ENCODE results near the gene MAML2.

The MAML2 gene

DNA sequence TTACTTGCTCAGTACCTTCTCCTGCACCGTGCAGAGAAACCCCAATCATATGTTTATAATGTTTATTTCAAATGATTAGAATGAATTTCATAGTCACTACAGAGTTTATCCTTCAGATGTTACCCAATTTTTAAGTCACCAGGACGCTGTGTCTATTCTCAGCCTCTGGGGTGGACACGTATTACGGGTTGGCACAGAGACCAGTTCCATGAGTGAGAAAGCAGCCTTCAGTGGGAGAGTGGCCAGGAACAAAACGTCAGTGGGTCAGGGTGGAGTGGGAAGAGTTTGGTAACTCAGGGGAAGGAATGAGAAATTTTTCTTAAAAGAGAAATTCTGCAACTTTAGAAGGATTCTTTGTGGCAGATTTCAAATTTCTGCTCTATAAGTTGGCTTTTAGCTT lies 342.0 kb downstream of the MAML2 start:
- H3K27ac ChIP-seq: no peak overlapping the region
- TF ChIP-seq, protein P1, sequence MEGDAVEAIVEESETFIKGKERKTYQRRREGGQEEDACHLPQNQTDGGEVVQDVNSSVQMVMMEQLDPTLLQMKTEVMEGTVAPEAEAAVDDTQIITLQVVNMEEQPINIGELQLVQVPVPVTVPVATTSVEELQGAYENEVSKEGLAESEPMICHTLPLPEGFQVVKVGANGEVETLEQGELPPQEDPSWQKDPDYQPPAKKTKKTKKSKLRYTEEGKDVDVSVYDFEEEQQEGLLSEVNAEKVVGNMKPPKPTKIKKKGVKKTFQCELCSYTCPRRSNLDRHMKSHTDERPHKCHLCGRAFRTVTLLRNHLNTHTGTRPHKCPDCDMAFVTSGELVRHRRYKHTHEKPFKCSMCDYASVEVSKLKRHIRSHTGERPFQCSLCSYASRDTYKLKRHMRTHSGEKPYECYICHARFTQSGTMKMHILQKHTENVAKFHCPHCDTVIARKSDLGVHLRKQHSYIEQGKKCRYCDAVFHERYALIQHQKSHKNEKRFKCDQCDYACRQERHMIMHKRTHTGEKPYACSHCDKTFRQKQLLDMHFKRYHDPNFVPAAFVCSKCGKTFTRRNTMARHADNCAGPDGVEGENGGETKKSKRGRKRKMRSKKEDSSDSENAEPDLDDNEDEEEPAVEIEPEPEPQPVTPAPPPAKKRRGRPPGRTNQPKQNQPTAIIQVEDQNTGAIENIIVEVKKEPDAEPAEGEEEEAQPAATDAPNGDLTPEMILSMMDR (conservative IDR thresholded peaks at IDR 0.05): no peak
- no peak for TF ChIP-seq ZFX (IDR thresholded peaks at IDR 0.05)

DNA sequence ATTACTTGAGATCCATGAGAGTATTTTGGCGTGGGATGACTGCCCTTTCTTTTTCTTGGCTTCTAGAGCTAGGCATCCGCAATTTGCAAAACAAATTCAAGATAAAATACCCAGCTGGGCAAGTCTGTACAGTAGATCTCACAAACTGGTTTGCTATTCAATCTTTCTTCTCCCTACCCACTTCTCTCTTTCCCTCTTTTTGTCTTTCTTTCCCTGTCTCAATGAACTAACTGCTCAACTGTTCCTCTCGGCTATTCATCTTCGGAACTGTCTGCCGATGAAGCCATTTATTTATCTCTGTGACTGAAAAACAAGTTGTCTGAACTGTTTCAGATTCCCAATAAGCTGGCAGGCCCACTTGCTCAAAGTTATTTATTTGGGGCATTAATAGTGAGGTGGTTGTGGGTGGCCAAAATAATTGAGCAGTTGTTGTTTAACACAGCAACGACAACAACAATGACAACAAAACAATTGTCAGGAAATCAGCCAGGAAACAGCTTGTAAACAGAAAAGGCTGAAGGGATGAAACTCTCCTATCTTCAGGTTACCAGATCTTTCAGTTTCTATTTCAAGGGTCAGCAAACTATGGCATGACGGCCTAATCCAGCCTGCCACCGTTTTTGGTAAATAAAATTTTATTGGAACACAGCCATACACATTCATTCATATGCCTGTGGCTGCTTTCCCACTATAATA lies 343.1 kb downstream of the MAML2 start:
- no peak overlapping the region for H3K27ac ChIP-seq
- TF ChIP-seq, protein P1 (conservative IDR thresholded peaks at IDR 0.05): no peak
- no peak for TF ChIP-seq ZFX (IDR thresholded peaks at IDR 0.05)

DNA sequence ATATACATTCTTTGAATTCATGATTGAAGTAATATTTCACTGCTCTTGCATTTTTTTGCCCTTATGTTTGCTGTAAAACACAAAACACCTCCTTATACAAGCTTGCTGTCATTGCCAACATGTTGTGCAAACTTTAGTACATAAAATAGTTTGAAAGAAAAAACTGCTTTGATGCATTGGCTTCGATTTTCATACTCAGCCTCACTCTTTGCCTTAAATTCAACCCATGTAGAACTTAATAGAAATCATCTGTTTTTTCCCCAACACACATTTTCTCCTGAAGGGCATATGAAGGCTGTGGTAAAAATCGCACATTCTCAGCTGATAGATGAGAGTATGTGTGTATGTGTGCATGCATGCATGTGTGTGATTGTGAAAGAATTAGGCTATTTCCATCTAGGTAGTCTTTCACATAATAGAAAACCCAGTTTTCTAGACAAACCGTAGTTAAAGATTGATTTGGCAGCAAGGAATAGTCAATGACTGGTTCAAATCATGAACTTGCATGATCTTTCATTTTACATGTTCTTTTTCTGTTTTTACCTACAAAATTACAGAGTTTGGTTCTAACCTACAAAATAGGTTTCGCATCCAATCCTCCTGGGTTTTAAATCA lies 346.3 kb downstream of the MAML2 start:
- no peak overlapping the region for H3K27ac ChIP-seq
- no peak for TF ChIP-seq ZFX (IDR thresholded peaks at IDR 0.05)
- TF ChIP-seq, protein P1 (conservative IDR thresholded peaks at IDR 0.05): no peak

DNA sequence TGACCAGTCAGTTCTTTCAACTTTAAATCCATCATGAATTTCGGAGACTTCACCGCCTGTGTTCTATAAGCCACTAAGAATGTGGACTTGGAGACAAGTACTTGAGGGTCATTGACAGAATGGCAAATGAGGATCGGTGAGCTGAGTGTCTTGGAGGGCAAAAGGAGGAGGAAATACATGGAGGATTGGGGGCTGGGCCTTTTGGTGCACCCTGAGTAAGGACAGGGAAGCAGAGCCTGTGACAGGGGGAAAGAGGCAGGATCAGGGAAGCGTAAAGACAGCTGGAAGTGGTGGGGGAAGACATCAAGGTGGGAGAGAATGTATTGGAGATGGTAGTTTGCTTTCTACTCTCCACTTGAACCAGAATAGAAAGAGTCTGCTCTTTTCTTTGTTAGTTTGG lies 348.7 kb downstream of the MAML2 start:
- H3K27ac ChIP-seq: no peak overlapping the region
- TF ChIP-seq, protein P1 (conservative IDR thresholded peaks at IDR 0.05): no peak

DNA sequence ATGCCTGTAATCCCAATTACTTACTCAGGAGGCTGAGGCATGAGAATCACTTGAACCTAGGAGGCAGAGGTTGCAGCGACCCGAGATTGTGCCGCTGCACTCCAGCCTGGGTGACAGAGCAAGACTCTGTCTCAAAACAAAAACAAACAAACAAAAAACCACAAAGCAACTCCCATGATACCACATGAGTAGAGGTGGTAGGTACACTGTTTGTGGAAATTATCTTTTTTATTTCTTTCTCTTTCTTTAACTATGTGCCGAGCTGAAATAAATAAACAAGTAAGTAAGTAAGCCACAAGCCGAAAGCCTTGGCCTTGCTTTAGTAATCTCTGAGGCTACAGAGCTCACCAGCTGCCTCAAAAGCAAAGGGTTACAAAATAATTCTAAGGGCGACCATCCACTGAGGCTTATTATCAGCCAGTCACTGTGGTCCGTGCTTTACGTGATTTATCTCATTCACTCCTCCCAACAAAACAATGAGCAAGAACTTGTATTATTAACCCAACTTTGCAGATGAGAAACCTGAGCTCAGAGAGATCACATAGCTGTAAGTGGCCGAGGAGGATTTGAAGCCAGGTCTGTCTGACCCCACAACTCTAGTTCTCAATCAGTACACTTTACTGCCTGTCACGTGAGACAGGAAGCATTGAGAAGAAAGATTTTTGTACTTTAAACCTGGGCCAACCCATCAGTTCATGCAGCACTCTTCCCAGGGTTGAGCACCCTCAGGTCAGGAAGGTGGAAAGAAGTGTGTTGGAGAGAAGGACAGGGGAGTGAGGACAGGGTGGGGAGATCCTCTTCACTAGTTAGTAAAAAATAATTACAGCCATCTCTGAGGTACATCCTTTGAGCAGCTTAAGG lies 349.3 kb downstream of the MAML2 start:
- H3K27ac ChIP-seq: no peak overlapping the region

DNA sequence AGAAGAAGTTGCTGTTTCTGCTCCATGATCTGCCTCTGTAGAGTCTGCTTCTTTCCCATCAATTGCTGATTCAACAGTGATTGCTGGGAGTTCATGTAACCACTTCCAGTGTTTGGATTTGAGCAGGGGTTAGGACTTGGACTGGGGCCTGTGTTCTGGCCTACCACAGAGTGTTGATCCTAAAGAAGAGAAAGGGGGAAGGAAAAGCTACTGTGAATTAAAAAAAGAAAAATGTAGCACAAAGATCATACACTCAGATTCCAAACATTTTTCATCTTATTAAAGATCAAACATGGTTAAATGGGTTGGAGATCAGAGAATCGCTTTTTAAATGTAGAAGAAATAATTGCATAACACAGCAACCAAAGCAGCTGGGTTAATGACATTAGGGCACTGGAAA lies 351.4 kb downstream of the MAML2 start:
- TF ChIP-seq ZFX (IDR thresholded peaks at IDR 0.05): no peak
- TF ChIP-seq, protein P1 (conservative IDR thresholded peaks at IDR 0.05): no peak
- H3K27ac ChIP-seq: no peak overlapping the region

More for the DNA sequence above, 349.3 kb downstream of the MAML2 start:
- TF ChIP-seq, protein P1 (conservative IDR thresholded peaks at IDR 0.05): no peak
- TF ChIP-seq ZFX (IDR thresholded peaks at IDR 0.05): no peak

DNA sequence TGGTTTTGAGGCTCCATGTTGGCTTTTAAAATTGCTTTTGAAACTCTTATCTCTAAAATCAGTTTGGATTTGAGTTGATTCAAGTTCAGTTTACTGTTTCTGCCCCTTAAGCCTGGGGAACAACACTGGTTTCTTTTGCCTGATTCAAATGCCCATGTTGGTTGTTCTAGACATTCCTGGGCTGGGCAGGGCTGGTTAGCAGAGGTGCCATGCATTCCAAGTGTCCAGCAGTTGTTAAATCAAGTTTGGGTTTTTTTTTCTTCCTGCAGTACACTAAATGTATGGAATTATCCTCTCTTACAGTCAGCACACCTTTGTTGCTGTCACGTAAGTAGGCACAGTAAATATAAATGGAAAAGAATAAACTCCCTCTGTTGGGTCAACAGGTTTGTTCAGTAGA lies 351.9 kb downstream of the MAML2 start:
- TF ChIP-seq ZFX (IDR thresholded peaks at IDR 0.05): no peak
- TF ChIP-seq, protein P1 (conservative IDR thresholded peaks at IDR 0.05): no peak
- H3K27ac ChIP-seq: no peak overlapping the region

Measured in C4-2B (cell line).